Duodenal mucosa (tissue), 2 donors: ENCODE data around the gene THAP4.

Experiments
- H3K27ac ChIP-seq: one replicate; pipeline ENCODE4 v1.7.0; 2013; ENCODE audit warnings: low read depth, low read length
- H3K27me3 ChIP-seq, 2 donors: one replicate each; pipeline ENCODE4 v1.7.0; 2013; ENCODE audit warnings: low read length in 2 of 2, control low read depth in 1 of 2; ENCODE audit not compliant: insufficient read depth in 2 of 2, control insufficient read depth in 1 of 2
- H3K36me3 ChIP-seq, 2 donors: one replicate each; pipeline ENCODE4 v1.7.0; 2013; ENCODE audit warnings: low read length in 2 of 2, control low read depth in 1 of 2; ENCODE audit not compliant: insufficient read depth in 2 of 2, control insufficient read depth in 1 of 2
- H3K4me1 ChIP-seq, 2 donors: one replicate each; pipeline ENCODE4 v1.7.0; 2013; ENCODE audit warnings: low read length in 2 of 2, control low read depth in 1 of 2; ENCODE audit not compliant: insufficient read depth in 2 of 2, control insufficient read depth in 1 of 2
- H3K4me3 ChIP-seq, 2 donors: one replicate each; pipeline ENCODE4 v1.7.0; 2013; ENCODE audit warnings: low read length in 2 of 2, low read depth in 1 of 2
- H3K9ac ChIP-seq, 2 donors: one replicate each; pipeline ENCODE4 v1.7.0; 2013; ENCODE audit warnings: low read length in 2 of 2, low read depth in 1 of 2
- H3K9me3 ChIP-seq, 2 donors: one replicate each; pipeline ENCODE4 v1.7.0; 2013; ENCODE audit warnings: low read length in 2 of 2, control low read depth in 1 of 2; ENCODE audit not compliant: control insufficient read depth in 1 of 2

THAP4 gene

DNA sequence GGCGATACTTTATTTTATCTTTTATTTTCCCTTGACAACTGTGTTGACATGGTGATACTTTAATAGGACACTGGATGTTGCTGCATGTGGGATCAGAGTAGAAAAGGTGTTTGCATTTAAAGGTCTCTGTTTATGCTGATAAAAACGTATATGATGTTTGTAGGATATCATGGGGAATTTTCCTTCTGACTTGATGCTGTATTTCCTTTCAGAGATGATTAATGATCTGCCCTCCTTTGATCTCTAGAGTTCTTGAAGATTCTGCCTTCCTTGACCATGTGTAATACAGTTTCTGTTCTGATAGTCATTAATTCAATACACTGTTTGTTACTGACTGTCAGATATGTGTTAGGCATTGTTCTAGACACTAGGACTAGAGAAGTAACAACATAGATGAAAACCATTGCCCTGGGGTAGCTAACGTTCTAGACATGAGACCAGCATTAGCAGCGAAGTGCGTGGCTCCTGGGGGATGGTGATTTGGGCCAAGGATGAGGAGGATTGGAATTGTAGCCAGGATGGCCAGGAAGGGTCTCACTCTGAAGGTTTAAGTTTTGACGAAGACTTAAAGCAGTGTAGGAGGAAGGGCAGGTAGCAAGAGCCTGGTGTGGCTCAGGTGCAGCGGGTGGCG lies 3.3 kb upstream of the THAP4 start:
- H3K9ac ChIP-seq, result no peak overlapping the region
- H3K4me1 ChIP-seq, result peaks cover 25 to 29% of the 10 kb centered on the region in 2 donors
- no peaks in the 10 kb centered on the region for H3K9me3 ChIP-seq
- no peak overlapping the region for H3K4me3 ChIP-seq
- no peak overlapping the region for H3K27ac ChIP-seq
- peaks cover under 1 to 3% of the 10 kb centered on the region in 2 donors for H3K36me3 ChIP-seq
- no peaks in the 10 kb centered on the region for H3K27me3 ChIP-seq

DNA sequence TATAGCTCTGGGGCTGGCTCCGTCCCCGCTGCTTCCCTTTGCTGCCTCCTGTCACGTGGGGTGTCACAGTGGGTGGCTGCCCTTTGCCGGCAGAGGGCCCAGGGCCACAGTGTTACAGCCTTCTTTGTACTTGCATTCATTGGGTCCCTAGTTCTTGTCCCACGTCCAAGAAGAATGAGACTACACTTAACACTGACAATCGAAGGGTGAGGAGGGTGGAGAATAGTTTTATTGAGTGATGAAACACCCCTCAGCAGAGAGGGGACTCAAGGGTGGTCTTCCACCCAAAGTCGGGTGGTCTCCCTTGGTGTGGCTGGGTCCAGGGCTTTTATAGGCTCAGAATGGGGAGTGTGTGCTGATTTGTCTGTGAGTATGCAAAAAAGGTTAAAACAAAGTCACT lies 2.4 kb upstream of the THAP4 start:
- peaks cover 29% of the 10 kb centered on the region in 2 donors for H3K4me1 ChIP-seq

DNA sequence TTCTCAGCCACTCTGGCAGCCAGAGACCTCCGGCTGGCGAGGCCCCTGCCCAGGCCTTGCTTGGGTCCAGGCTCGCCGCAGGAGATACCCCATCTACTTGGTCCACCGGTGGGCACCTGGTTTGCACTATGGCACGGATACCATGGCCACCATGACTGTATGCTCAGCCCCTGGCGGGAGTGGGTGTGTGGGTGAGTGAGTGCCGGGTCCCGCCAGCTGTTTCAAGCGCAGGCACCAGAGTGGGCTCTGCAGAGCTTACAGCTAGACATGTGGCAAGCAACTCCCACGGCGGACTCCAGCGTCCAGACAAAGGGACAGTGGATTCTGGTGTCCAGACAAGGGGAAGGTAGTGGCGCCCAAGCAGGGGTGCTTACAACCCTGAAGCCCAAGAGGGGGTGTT lies 2.0 kb upstream of the THAP4 start:
- H3K4me3 ChIP-seq, result peak overlapping the region in 1 of 2 donors; percentile 92
- peaks cover 0 to 6% of the 10 kb centered on the region in 2 donors for H3K36me3 ChIP-seq
- H3K4me1 ChIP-seq, result peaks cover 29% of the 10 kb centered on the region in 2 donors
- no peaks in the 10 kb centered on the region for H3K9me3 ChIP-seq
- no peak overlapping the region for H3K9ac ChIP-seq
- no peak overlapping the region for H3K27ac ChIP-seq
- no peaks in the 10 kb centered on the region for H3K27me3 ChIP-seq

More for the DNA sequence above, 2.4 kb upstream of the THAP4 start:
- Histone ChIP-seq H3K9ac (no peak overlapping the region), H3K27me3 (no peaks in the 10 kb centered on the region), H3K4me3 (peak overlapping the region in 1 of 2 donors; percentile 92), H3K9me3 (no peaks in the 10 kb centered on the region), H3K36me3 (peaks cover 0 to 3% of the 10 kb centered on the region in 2 donors), H3K27ac (no peak overlapping the region)

DNA sequence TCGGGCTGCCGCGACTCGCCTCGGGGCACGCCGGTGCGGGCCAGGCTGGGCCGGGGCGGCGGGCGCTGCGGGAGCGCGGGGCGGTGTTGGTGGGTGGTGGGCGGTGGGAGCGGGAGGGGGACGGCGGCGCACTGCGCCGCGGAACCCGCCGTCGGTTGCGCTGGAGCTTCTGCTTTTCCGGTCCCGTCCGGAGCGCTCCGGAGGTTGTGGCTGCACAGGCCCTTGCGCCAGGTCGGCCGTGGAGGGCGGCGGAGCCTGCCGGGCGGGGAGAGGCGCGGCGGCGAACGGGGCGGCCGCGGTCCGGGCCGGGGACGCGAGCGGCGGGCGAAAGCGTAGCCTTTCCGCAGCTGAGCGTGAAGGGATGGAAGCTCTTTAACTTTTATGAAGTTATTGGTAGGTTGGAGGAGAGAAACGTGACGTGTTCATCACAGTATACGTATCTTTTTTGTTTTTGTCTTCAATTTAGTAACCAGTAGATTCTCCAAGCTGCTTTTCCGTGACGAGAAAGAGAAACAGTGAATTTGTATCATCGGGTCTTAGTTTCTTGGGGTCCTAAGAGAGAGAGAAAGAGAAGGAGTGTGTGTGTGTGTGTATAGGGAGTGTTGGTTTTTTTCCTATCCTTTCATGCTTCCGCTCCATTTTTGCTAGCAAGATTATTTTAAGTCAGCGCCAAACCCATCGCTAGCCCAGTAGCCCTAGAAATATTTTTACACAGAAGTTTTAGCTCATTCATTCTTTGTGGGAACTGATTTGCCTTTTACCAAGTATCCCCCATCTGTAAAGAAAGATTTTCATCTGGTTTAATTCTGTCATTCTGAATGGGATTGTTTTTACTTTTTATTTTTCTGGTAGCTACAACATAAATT lies 1.1 kb upstream of the THAP4 start:
- H3K9ac ChIP-seq, result peak overlapping the region; percentile 73 to 91
- no peaks in the 10 kb centered on the region for H3K27me3 ChIP-seq
- H3K36me3 ChIP-seq, result peaks cover 6 to 14% of the 10 kb centered on the region in 2 donors
- H3K4me1 ChIP-seq, result peaks cover 29% of the 10 kb centered on the region in 2 donors
- no peaks in the 10 kb centered on the region for H3K9me3 ChIP-seq
- peak overlapping the region; percentile 81 to 92 for H3K4me3 ChIP-seq
- peak overlapping the region; percentile 98 for H3K27ac ChIP-seq

DNA sequence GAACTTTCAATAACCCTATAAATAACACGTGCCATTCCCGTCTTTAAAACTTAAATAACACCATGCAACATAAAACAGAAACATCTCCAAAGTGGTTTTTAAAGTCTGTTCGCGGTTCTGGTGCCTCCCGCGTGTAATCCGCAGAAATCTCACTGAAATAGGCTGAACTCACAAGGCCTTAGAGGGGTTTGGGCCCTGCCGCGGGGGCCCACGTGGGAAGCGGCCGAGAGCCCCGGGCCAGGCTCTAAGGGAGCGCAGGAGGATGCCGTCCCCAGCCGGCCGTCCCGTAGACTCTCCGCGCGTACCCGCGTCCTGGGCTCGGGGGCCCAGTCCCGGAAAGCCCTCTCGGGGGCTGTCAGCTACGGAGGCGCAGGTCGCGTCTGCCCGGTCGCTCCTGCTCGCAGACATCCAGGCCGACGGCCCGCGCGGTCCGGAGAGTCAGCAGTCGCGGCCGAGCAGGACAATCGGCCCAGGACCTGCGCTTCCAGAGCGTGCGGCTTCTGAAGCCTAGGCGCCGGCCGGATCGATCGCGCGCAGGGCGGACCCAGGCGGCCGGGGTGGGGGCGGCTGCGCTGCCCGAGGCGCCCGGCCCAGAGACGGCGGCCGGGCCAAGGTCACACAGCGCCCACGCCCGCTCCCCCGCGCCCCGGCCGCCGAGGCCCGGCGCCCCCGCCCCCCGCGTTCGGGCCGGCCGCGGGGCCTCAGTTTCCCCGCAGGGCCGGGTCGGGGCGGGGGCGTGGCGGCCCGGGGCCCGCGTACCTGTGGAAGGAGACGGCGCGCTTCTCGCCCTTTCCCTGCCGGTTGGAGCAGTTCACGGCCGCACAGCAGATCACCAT lies 558 bp downstream of the THAP4 start:
- H3K9ac ChIP-seq, result peak overlapping the region; percentile 36 to 61
- H3K4me1 ChIP-seq, result peaks cover 23 to 29% of the 10 kb centered on the region in 2 donors
- no peaks in the 10 kb centered on the region for H3K9me3 ChIP-seq
- peaks cover 17 to 31% of the 10 kb centered on the region in 2 donors for H3K36me3 ChIP-seq
- no peaks in the 10 kb centered on the region for H3K27me3 ChIP-seq
- H3K4me3 ChIP-seq, result peak overlapping the region; percentile 68 to 92
- peak overlapping the region; percentile 63 for H3K27ac ChIP-seq

DNA sequence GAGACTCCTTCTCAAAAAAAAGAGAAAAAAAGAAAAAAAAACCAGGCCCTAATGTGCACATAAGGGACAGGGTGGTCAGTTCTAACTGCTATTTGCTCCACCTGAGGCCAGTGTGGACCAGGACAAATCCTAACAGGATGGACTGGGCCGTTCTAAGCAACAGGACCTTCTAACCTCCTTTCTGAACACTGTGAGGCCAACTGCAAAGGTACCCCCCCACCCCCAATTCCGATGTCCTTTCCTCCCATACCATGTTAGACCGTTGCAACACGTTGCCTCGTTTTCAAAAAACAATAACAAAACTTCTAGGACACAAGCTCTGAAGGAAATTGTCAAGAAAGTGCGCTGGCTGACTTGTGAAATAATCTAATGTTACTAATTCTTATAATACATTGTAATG lies 1.2 kb downstream of the THAP4 start:
- H3K27ac ChIP-seq, result no peak overlapping the region

DNA sequence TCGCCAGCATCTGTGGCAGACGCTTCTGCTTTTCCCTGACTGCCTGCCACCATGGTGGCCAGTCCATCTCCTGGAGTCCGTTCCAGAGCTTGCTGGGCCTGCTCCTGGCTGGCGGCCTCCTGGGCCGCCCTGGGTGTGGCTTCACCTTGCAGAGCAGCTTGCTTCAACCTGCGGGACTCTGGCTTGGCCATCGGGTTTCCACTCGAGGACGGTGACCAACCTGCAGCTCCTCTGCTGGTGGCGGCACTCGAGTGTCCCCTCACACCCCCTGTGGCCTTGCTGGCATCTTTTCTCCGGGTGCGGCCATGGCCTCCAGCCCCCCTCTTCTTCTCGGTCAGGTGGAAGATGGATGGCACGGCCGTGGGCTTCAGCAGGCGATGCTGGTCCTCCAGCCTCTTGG lies 3.4 kb downstream of the THAP4 start:
- H3K9me3 ChIP-seq, result no peaks in the 10 kb centered on the region

More for the DNA sequence above, 1.2 kb downstream of the THAP4 start:
- no peaks in the 10 kb centered on the region for H3K27me3 ChIP-seq
- peak overlapping the region; percentile 68 to 92 for H3K4me3 ChIP-seq
- H3K9me3 ChIP-seq, result no peaks in the 10 kb centered on the region
- H3K4me1 ChIP-seq, result peaks cover 19 to 29% of the 10 kb centered on the region in 2 donors
- peak overlapping the region; percentile 36 to 61 for H3K9ac ChIP-seq
- H3K36me3 ChIP-seq, result peaks cover 17 to 35% of the 10 kb centered on the region in 2 donors

DNA sequence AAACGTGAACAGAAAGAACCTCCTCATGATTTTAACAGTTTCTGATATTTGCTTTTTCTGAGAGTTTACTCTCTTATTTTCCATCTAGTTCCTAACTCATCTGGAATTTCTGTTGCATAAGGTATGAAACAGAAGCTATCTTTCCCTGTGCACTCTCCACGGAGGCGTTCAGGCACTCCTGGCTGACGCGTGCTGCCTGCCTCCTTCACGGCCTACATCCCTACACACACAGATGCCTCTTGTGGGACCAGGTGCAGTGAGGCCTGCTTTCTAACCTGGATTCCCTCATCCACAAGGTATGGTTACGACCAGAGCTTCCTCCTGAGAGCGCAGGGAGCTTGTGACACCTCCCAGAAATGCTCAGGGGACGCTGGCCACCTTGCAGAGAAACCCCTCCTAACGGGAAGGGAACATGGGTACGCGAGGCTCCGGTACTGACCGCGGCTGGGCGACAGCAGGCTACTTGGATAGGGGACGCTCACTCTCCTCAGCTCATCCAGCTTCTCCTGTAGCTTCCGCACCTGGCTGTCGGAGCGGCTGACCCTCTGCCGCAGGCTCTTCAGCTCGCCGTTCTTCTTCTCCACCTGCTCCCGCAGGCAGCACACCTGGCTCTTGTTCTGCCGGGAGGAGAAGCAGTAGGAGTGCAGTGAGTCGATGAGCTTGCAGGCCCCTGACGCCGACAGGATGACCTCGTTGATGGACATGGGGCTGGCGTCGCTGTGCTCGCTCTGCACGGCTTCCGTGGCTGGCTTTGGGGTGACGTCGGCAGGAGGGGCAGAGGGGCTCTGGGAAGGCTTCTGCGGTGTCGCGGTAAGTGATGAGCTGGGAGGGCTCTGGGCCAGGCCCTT lies 4.3 kb downstream of the THAP4 start:
- no peaks in the 10 kb centered on the region for H3K9me3 ChIP-seq
- H3K27me3 ChIP-seq, result no peaks in the 10 kb centered on the region
- H3K9ac ChIP-seq, result no peak overlapping the region
- no peak overlapping the region for H3K27ac ChIP-seq
- H3K4me1 ChIP-seq, result peaks cover 5 to 9% of the 10 kb centered on the region in 2 donors
- H3K36me3 ChIP-seq, result peaks cover 18 to 43% of the 10 kb centered on the region in 2 donors
- H3K4me3 ChIP-seq, result no peak overlapping the region

More for the DNA sequence above, 3.4 kb downstream of the THAP4 start:
- Histone ChIP-seq H3K27ac (no peak overlapping the region), H3K27me3 (no peaks in the 10 kb centered on the region), H3K36me3 (peaks cover 17 to 38% of the 10 kb centered on the region in 2 donors), H3K9ac (no peak overlapping the region), H3K4me3 (no peak overlapping the region), H3K4me1 (peaks cover 9 to 15% of the 10 kb centered on the region in 2 donors)

DNA sequence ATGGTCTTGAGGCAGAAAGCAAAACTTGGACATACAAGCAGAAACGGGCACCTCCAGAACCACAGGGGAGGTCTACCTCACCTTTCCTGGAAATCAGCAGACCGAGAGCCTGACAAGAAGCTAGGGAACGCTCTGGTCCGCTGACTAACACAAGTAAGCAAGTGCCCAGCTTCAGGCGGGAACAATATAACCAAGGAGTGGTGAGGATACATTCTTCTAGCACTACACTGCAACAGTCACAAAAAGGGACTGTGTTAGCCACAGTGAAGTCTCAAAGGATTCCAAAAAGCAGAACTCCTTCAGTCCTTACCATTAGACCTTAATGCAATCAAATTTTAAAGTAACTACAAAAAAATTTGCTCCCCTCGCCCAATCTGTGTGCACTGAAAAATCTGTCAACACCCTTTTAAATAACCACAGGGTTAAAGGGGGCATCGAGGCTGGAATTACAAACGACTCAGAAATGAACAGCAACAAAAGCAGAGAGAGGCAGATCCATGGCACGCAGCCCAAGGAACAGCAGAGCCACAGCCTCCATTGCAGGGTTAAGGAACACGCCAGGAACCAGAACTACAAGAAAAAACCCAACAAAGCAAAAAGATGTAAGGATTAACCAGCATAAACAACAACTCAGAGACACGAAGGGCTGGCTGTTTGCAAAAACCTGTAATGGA lies 7.1 kb downstream of the THAP4 start:
- H3K27ac ChIP-seq, result no peak overlapping the region
- H3K36me3 ChIP-seq, result peaks cover 24 to 45% of the 10 kb centered on the region in 2 donors
- H3K4me3 ChIP-seq, result no peak overlapping the region
- H3K4me1 ChIP-seq, result no peaks in the 10 kb centered on the region
- no peaks in the 10 kb centered on the region for H3K9me3 ChIP-seq
- no peak overlapping the region for H3K9ac ChIP-seq
- H3K27me3 ChIP-seq, result no peaks in the 10 kb centered on the region
